GM18520 (cell line): Measurements from ENCODE around the gene MRPL24.

Source experiments
- ATAC-seq: cut with Tn5 transposase; IDR thresholded peaks from one replicate; pipeline ENCODE4 v1.9.1; 2021; ENCODE audit not compliant: unreplicated experiment

Gene MRPL24

GRCh38 chr1:156692925-156693847 is 47.7 kb downstream of the MRPL24 start:
- no peak for ATAC-seq

- ATAC-seq = no peak
Measured at GRCh38 chr1:156692441-156692924, 48.4 kb downstream of the MRPL24 start.

- no peak for ATAC-seq
Measured at GRCh38 chr1:156691665-156692440, 49.0 kb downstream of the MRPL24 start.

- no peak for ATAC-seq
Measured at GRCh38 chr1:156691191-156691590, 49.7 kb downstream of the MRPL24 start.

GRCh38 chr1:156690675-156691036 is 50.2 kb downstream of the MRPL24 start:
- ATAC-seq = no peak

- no peak for ATAC-seq
Measured at GRCh38 chr1:156689953-156690674, 50.8 kb downstream of the MRPL24 start.

- ATAC-seq = no peak
Measured at GRCh38 chr1:156689035-156689952, 51.6 kb downstream of the MRPL24 start.
